Erythroblast (primary cell): ENCODE data around the gene OR1D5.

Source experiments
- GATA1 ChIP-seq: IDR thresholded peaks from 2 replicates; pipeline ENCODE4 v1.6.1; 2011; ENCODE audit warnings: low read depth, mild to moderate bottlenecking, control low read depth, low read length, moderate library complexity
- POLR2A ChIP-seq: IDR thresholded peaks from 2 replicates; pipeline ENCODE4 v1.6.1; 2011; ENCODE audit warnings: mild to moderate bottlenecking, low read length

DNA sequence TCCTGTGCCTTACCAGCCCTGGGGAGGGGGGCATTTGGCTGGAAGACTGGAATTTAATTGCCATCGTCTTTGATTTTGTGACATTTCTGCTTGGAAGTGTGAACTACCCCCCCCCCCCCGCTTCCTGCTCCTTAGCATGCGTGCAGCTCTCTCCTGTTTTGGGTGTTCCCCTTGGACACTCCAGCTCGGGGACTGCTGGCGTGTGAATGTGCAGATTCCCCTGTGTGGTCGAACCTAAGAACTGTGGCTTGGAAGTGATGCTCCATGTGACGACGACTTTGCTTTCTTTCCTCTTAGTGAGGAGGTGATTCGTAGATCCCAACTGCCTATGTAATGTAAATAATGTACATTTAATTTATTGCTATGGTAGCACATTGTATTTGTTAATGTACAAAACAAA, 26.1 kb downstream of the OR1D5 start:
- TF ChIP-seq POLR2A, result no peak
- no peak for TF ChIP-seq GATA1
